ENCODE results near the gene ZDHHC24. TPM values are rescaled to one million over a fixed set of nuclear protein-coding genes. Genes with fewer than 3 reads are reported as not detected.

Gene ZDHHC24
- total RNA-seq, 1 donor from 2014 or later = 16.5 TPM

DNA sequence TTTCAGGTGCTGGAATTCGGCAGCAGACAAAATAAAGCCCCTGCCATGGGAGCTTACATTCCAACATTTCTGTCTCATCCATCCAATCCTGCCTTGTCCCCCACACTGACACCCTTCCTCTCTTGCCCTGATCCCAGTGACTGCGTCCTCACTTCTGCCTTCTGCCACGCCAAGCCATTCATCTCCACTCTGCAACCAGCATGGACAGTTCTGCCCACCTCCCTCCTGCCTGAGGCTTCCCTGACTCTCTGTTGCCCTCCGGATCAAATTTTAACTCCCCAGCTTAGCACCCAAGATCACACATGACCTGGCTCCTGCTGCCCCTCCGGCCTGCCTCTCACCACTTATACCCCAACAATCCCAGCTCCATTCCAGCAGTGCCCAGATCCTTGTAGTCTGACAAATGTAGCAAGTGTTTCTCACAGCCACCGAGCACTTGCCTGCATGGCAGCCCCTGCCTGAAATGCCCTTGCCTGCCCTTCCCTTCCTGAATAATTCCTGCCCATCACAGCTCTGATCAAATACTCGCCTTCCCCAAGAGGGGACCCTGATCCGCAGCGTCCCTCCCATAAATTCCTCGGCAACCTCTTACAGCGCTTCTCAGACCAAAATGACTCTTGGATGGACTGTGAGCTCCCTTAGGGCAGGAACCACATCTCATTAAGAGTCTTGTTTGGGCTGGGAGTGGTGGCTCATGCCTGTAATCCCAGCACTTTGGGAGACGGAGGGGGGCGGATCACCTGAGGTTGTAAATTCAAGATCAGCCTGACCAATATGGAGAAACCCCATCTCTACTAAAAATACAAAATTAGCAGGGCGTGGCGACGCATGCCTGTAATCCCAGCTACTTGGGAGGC, 3.2 kb upstream of the ZDHHC24 start:
- Histone ChIP-seq H3K36me3 (no peaks in the 10 kb centered on the region), H3K27ac (no peak overlapping the region), H3K9me3 (no peaks in the 10 kb centered on the region), H3K4me3 (no peak overlapping the region), H3K27me3 (no peaks in the 10 kb centered on the region), H3K4me1 (peaks cover 24% of the 10 kb centered on the region)
- TF ChIP-seq POLR2A (IDR thresholded peaks at IDR 0.05) (no peak), POLR2AphosphoS5 (IDR thresholded peaks at IDR 0.05; ENCODE audit: insufficient read depth in 1 of 2, low read depth in 1 of 2) (no peak), CTCF (IDR thresholded peaks at IDR 0.05) (no peak)
- no peak for DNase-seq (ENCODE audit: extremely low spot score in 2 of 2)
- intact Hi-C loops (cut with DNase I) = no loop called here

- DNase-seq (ENCODE audit: extremely low spot score in 2 of 2) = no peak
- TF ChIP-seq POLR2AphosphoS5 (IDR thresholded peaks at IDR 0.05; ENCODE audit: insufficient read depth in 1 of 2, low read depth in 1 of 2) = no peak
- TF ChIP-seq CTCF (IDR thresholded peaks at IDR 0.05) = no peak
- TF ChIP-seq POLR2A (IDR thresholded peaks at IDR 0.05) = no peak
- Histone ChIP-seq H3K27me3 (no peaks in the 10 kb centered on the region), H3K4me1 (peaks cover 33% of the 10 kb centered on the region), H3K27ac (no peak overlapping the region), H3K4me3 (no peak overlapping the region), H3K9me3 (no peaks in the 10 kb centered on the region), H3K36me3 (no peaks in the 10 kb centered on the region)
- intact Hi-C loops (cut with DNase I) = no loop called here
Observed at GRCh38 chr11:66548041-66548440, 2.2 kb upstream of the ZDHHC24 start.

DNA sequence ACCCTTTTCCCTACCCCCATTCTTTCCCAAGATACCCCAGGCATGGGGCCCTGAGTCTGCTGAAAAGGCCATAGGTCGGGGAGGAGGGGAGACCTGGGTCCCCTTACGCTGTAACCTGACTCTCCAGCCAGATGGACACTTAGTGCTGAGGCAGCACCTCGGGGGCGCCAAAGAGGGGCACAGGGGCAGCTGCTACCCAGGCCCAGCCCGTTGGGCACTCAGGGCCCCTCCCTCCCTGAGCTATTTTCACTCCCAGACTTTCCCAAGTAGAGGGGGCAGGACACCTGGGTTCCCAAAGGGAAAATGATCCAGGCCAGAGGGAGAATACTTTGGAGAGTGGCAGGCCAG, 1.8 kb upstream of the ZDHHC24 start:
- Histone ChIP-seq H3K4me3 (no peak overlapping the region), H3K27me3 (no peaks in the 10 kb centered on the region), H3K27ac (no peak overlapping the region), H3K9me3 (no peaks in the 10 kb centered on the region), H3K36me3 (no peaks in the 10 kb centered on the region), H3K4me1 (peaks cover 37% of the 10 kb centered on the region)
- TF ChIP-seq CTCF (IDR thresholded peaks at IDR 0.05) (no peak), POLR2AphosphoS5 (IDR thresholded peaks at IDR 0.05; ENCODE audit: insufficient read depth in 1 of 2, low read depth in 1 of 2) (no peak), POLR2A (IDR thresholded peaks at IDR 0.05) (no peak)
- intact Hi-C loops (cut with DNase I) = no loop called here
- DNase-seq (ENCODE audit: extremely low spot score in 2 of 2) = no peak

GRCh38 chr11:66546966-66547661, 1.3 kb upstream of the ZDHHC24 start:
- Histone ChIP-seq H3K4me1 (peaks cover 42% of the 10 kb centered on the region), H3K9me3 (no peaks in the 10 kb centered on the region), H3K4me3 (peak overlapping the region; percentile 80 to 88), H3K36me3 (no peaks in the 10 kb centered on the region), H3K27me3 (no peaks in the 10 kb centered on the region), H3K27ac (no peak overlapping the region)
- intact Hi-C loops (cut with DNase I) = no loop called here
- TF ChIP-seq POLR2AphosphoS5 (IDR thresholded peaks at IDR 0.05; ENCODE audit: insufficient read depth in 1 of 2, low read depth in 1 of 2) (no peak), POLR2A (IDR thresholded peaks at IDR 0.05) (no peak), CTCF (IDR thresholded peaks at IDR 0.05) (no peak)
- no peak for DNase-seq (ENCODE audit: extremely low spot score in 2 of 2)
